Effector CD4-positive, alpha-beta T cell (primary cell): ENCODE measurements around the gene ACSS1.
"Not testable (repeated sequence)": the region's sequence is repeated elsewhere in the genome, so short reads cannot be mapped to it uniquely, and the experiment has no call there.

Experiments used
- DNase-seq: peaks from one replicate; pipeline ENCODE4 v3.0.0-alpha.2; 2020

ACSS1 gene

GRCh38 chr20:25009218-25010145, 48.5 kb downstream of the ACSS1 start:
- no peak for DNase-seq

- no peak for DNase-seq
These were observed 49.3 kb downstream of the ACSS1 start for GRCh38 chr20:25008388-25009217.

GRCh38 chr20:25007491-25008305, 50.2 kb downstream of the ACSS1 start:
- no peak for DNase-seq

GRCh38 chr20:25006431-25007167, 51.3 kb downstream of the ACSS1 start:
- DNase-seq: no peak

GRCh38 chr20:25005661-25006060, 52.3 kb downstream of the ACSS1 start:
- DNase-seq: no peak

GRCh38 chr20:25005220-25005619, 52.7 kb downstream of the ACSS1 start:
- no peak for DNase-seq

- no peak for DNase-seq
These were observed 54.9 kb downstream of the ACSS1 start for GRCh38 chr20:25003002-25003401.

GRCh38 chr20:25001323-25001722, 56.6 kb downstream of the ACSS1 start:
- not testable (repeated sequence) for DNase-seq

- DNase-seq: no peak
These were observed 57.6 kb downstream of the ACSS1 start for GRCh38 chr20:25000268-25000801.

- no peak for DNase-seq
These were observed 58.4 kb downstream of the ACSS1 start for GRCh38 chr20:24999568-24999967.

- no peak for DNase-seq
These were observed 59.1 kb downstream of the ACSS1 start for GRCh38 chr20:24998631-24999445.

GRCh38 chr20:24998121-24998520, 59.8 kb downstream of the ACSS1 start:
- DNase-seq: no peak

- DNase-seq: no peak
These were observed 61.2 kb downstream of the ACSS1 start for GRCh38 chr20:24996449-24997377.

GRCh38 chr20:24995741-24996448, 62.0 kb downstream of the ACSS1 start:
- no peak for DNase-seq

GRCh38 chr20:24994470-24995368, 63.2 kb downstream of the ACSS1 start:
- peak; percentile 82 for DNase-seq

GRCh38 chr20:24994186-24994465, 63.8 kb downstream of the ACSS1 start:
- DNase-seq: no peak

- DNase-seq: no peak
These were observed 64.4 kb downstream of the ACSS1 start for GRCh38 chr20:24993337-24994185.
